ENCODE data around the gene STPG2.
A peak's percentile ranks its signal among the peaks of the same experiment; 100 is the strongest.

Gene STPG2

GRCh38 chr4:98143001-98143899 lies at the start of gene STPG2:
Gene STPG2, minus strand, starts transcription at chr4:98143476.
- DNase-seq, result peak; percentile 94

GRCh38 chr4:98185279-98185678 lies 42.0 kb upstream of the STPG2 start:
- no peak for DNase-seq

- no peak for DNase-seq
Measured at GRCh38 chr4:98181809-98182208, 38.5 kb upstream of the STPG2 start.

- DNase-seq, result no peak
Measured at GRCh38 chr4:98179951-98180350, 36.7 kb upstream of the STPG2 start.

GRCh38 chr4:98176531-98176930 lies 33.3 kb upstream of the STPG2 start:
- no peak for DNase-seq

- DNase-seq, result no peak
Measured at GRCh38 chr4:98170035-98170434, 26.8 kb upstream of the STPG2 start.

GRCh38 chr4:98166731-98167041 lies 23.4 kb upstream of the STPG2 start:
- no peak for DNase-seq

- no peak for DNase-seq
Measured at GRCh38 chr4:98166025-98166730, 22.9 kb upstream of the STPG2 start.

- DNase-seq, result no peak
Measured at GRCh38 chr4:98162696-98163095, 19.4 kb upstream of the STPG2 start.

- DNase-seq, result peak; percentile 47
Measured at GRCh38 chr4:98151145-98151924, 8.1 kb upstream of the STPG2 start.

GRCh38 chr4:98150092-98150761 lies 7.0 kb upstream of the STPG2 start:
- peak; percentile 10 for DNase-seq

- DNase-seq, result no peak
Measured at GRCh38 chr4:98148856-98149255, 5.6 kb upstream of the STPG2 start.

GRCh38 chr4:98126141-98126540 lies 17.1 kb downstream of the STPG2 start:
- no peak for DNase-seq

GRCh38 chr4:98125585-98125984 lies 17.7 kb downstream of the STPG2 start:
- no peak for DNase-seq

- DNase-seq, result no peak
Measured at GRCh38 chr4:98117363-98117762, 25.9 kb downstream of the STPG2 start.

GRCh38 chr4:98113012-98113411 lies 30.3 kb downstream of the STPG2 start:
- DNase-seq, result peak; percentile 4

- DNase-seq, result no peak
Measured at GRCh38 chr4:98110929-98111328, 32.3 kb downstream of the STPG2 start.

- DNase-seq, result no peak
Measured at GRCh38 chr4:98110214-98110613, 33.1 kb downstream of the STPG2 start.

GRCh38 chr4:98102660-98103059 lies 40.6 kb downstream of the STPG2 start:
- no peak for DNase-seq

- DNase-seq, result no peak
Measured at GRCh38 chr4:98101988-98102387, 41.3 kb downstream of the STPG2 start.

- DNase-seq, result no peak
Measured at GRCh38 chr4:98098764-98099163, 44.5 kb downstream of the STPG2 start.

GRCh38 chr4:98094118-98094517 lies 49.2 kb downstream of the STPG2 start:
- no peak for DNase-seq

- no peak for DNase-seq
Measured at GRCh38 chr4:98093662-98094061, 49.6 kb downstream of the STPG2 start.

All from hematopoietic multipotent progenitor cell treated with erythropoietin and hydrocortisone succinate and interleukin-3 and kit ligand, for 8 days (in vitro differentiated cells).